D341Med (cell line): Measurements from ENCODE around the gene MPO.

Source experiments
- DNase-seq: peaks from one replicate; pipeline ENCODE4 v3.0.0; 2012; ENCODE audit warnings: low spot score

Gene MPO

DNA sequence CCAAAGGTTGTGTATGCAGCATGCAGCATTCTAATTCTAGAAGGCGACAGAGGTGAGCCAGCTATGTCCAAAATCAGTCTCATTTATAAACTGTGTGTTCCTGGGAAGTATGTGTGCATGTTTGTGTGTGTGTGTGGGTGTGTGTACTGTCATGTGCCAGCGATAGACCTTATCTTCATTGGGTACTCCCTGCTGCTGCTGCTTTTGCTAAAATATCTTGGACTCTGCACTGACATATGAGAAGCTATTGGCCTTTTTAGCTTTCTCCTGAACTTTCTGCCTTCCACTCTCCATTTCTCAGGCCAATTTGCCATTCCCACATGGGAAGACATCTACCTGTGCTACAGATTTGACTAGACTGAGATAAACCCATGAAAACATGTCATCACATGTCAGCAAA lies 44.3 kb downstream of the MPO start:
- DNase-seq, result no peak

DNA sequence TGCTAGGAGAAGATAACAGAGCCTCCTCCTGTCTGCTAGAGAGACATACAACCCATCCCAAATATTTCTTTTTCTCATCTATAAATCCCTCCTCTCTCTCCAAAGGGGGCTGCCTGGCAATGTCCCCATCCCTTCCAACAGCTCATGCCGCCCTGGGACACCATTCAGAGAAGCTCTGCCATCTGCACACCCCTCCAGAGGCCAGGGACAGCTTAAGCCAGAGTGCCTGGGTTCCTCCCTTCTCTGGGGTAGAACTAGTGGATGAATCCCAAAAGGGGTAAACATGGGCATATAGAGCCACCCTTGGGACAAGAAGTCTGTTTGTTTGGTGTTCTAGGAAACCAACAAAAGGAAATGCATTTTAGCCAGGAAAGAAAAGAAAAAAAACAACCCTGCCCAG lies 44.9 kb downstream of the MPO start:
- peak; percentile 20 for DNase-seq

DNA sequence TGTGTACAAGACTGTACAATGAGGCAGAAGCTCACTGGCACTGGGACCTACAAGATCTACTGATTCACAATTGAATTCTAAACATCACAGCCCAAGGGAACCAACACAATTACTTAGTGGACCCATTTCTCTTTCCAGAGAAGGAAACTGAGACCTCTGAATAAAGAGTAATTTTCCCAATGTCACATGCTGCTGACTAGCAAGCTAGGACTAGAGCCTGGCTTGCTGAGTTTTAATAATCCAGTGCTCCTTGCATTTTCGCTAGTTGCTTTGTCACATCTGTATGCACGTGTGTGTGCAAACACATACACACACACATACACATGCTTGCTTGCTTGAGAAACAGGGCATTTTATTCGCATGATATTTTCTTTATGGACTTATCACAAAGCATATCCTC lies 46.2 kb downstream of the MPO start:
- DNase-seq, result no peak

DNA sequence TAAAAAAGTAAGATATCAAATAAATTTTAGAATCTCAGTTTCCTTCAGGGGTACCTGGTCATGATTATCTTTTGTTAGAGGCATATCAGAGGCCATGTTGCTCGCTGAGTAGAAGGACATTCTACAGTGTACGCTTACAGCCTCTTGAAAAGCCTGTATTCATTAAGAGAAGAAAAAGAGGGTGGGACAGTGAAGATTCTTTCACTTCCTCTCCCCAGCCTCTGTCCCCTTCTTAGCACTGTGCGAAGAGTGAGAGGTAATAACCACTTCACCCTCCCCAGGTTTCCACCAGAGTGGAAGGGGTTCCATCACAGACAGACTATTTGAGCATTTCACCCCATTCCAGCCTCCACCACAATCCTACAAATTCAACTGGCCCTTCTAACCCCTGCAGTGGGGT lies 47.2 kb downstream of the MPO start:
- DNase-seq, result peak; percentile 17

DNA sequence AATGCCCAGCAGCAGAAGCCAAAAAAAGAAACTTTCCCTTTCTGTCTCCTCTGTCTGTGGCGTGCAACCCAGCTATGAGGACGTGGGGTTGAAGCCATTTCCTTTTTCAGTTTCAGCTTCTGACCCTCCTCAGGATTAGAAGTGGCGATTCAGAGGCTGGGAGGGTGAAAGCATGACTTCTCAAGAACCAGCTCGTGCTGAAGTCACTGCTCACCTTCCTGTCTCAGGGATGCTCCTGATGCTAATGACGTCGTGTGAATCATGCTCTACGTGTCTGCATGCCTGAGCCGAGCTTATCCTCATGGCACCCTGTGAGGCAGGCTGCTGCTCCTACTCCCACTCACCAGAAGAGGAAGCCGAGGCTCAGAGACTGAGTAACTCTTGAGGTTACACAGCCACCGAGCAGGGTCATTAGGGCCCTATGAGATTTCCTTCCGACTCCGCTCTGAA lies 48.0 kb downstream of the MPO start:
- no peak for DNase-seq

DNA sequence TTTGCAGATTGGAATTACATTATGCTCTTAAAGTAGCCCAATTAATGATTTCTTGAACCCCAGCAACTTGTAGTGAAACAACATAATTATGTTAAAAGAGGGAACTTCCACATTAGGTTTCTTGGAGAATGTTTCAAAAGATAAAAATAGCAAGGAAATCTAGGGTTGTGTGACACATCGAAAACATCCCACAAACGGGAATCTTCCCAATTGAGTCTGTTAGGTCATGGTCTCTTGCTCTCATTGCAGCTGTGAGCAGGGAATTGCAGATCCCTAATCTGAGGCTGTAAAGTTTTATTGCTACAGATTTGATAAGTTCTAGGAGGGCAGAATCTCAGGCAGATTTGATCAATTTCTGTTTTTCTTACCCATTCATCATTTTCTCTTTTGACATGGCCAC lies 49.1 kb downstream of the MPO start:
- no peak for DNase-seq

DNA sequence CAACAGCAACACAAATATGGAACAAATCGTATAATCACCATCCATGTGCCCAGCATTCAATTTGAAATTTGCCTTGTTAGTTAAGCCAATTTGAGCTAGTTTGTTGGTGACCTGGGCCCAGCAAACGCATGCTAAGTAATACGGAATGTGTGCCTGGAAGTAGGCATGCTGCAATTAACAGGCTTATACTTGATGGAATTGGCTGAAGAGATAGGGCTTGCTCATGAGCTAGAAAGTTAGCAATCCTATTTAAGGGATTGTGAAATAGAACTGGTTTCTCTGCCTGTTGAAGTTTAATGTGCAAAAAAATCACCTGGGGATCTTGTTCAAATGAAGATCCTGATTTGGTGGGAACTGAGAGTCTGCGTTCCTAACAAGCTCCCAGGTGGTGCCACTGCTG lies 50.9 kb downstream of the MPO start:
- no peak for DNase-seq

DNA sequence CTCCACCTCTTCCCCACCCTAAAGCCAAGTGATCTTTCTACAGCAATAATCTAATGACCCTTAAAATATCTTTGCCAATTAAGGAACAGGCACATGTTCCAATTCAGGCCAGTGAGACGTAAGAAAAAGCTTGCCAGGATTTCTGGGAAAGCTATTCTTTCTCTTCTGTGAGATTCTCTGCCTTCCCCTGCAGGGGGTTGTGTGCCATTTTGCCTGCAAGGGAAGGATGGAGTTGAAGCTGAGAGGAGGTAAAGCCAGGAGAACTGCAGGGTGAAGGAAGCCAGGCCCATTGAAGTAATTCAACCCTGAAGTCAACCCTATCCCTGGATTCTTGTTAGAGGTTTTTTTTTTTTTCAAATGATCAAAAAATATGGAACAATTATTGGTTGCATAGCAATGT lies 51.4 kb downstream of the MPO start:
- no peak for DNase-seq

DNA sequence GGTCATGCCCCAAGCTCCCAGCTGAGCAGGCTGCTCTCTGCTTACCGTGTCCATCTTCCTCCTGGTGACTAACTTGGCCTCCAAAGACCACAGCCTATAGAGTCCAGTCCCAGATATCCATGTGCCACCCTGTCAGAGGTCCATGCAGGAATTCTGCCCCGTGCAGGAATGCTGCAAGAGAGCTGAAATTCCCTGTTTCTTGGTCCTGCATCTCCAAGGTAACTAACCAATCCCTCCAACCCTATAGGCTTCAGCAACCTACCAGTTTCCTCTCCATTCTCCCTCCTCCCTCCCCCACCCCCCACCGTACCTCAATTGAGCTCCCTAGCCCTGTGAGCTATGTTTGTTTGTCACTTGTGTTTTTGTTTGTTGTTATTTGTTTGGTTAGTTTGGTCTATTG lies 52.1 kb downstream of the MPO start:
- no peak for DNase-seq

DNA sequence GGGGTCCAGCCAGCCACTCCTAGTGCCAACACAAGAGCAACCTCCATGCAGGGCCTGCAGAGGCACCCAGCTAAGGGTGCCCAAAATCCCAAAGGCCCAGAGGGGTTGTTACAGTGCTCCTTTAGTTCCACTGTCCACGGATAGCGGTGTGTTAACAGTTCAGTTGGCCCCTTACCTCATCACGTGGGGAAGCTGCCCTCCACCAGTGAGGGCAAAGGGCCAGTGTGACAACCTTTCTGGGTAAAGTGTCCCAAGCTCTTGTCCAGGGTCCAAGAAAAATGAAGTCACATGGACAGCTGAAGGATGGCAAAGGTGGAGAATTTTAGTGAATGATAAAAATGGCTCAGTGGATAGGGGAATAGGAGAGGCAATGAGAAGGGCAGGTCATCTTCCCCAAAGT lies 53.0 kb downstream of the MPO start:
- no peak for DNase-seq

DNA sequence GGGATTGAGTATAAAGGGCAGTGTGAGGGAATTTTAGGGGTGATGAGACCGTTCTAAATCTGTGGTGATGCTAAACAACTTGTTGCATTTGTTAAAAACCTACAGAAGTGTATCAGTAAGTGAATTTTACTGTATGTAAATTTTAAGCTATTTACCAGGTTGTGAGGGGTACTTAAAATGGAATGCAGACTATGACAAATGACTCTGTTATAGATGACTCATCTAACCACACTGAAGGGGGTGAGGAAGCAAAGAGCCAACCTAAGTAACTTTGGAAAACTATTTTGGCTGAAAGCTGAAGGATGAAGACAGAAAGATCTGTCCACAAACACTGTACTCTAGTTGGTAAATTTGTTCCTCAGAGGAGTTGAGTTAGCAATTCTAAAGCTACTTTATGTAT lies 56.4 kb downstream of the MPO start:
- DNase-seq, result no peak
